ENCODE data around the gene SCRT2. TPM values are rescaled to one million over a fixed set of nuclear protein-coding genes. Genes with fewer than 3 reads are reported as not detected.

Gene SCRT2
- total and polyA plus RNA-seq, 2 of the 4 experiments (the other 2 are of a cell fraction), result not detected

- dilution Hi-C loops (cut with HindIII; ENCODE audit: low sequenced_read_pairs, unreplicated experiment) (no loop called here), in situ Hi-C loops (cut with MboI; ENCODE audit: low sequenced_read_pairs) (no loop called here), intact Hi-C loops (cut with micrococcal nuclease) (no loop called here)
- Histone ChIP-seq H2BK5ac (ENCODE audit: low read depth, low read length, poor library complexity, severe bottlenecking) (no peak overlapping the region), H3K4me3 (ENCODE audit: insufficient read depth, low read depth, low read length) (no peak overlapping the region), H3K9ac (ENCODE audit: low read depth, low read length) (no peak overlapping the region), H4K91ac (ENCODE audit: insufficient read depth, low read depth, low read length) (no peak overlapping the region), H4K20me1 (ENCODE audit: insufficient read depth, low read length) (no peaks in the 10 kb centered on the region), H3K4ac (ENCODE audit: low read depth, low read length) (no peak overlapping the region), H3K56ac (ENCODE audit: extremely low read depth, insufficient read depth, low read length) (no peak overlapping the region), H3K27ac (ENCODE audit: insufficient read depth, low read length) (no peak overlapping the region), H3K79me1 (ENCODE audit: low read depth in 1 of 2, low read length in 2 of 2) (no peaks in the 10 kb centered on the region), H3K27me3 (ENCODE audit: control insufficient read depth, insufficient read depth, low read length) (peaks cover 14% of the 10 kb centered on the region), H3K23ac (ENCODE audit: low read depth, low read length) (no peak overlapping the region), H2AK5ac (ENCODE audit: low read depth, low read length) (no peak overlapping the region), H2BK120ac (ENCODE audit: low read depth, low read length) (no peak overlapping the region), H3K4me2 (ENCODE audit: low read depth, low read length) (no peak overlapping the region), H2BK20ac (ENCODE audit: low read depth, low read length) (no peak overlapping the region), H3K4me1 (ENCODE audit: control insufficient read depth, insufficient read depth, low read length) (no peaks in the 10 kb centered on the region), H4K8ac (ENCODE audit: low read depth in 2 of 2, low read length in 2 of 2) (no peak overlapping the region), H3K36me3 (ENCODE audit: control insufficient read depth, insufficient read depth, low read length) (no peaks in the 10 kb centered on the region), H2BK15ac (ENCODE audit: low read depth, low read length) (no peak overlapping the region), H2AK9ac (replicated peaks; ENCODE audit: low read depth, low read length, poor library complexity) (no peak overlapping the region), H3K14ac (replicated peaks; ENCODE audit: low read depth, low read length) (no peak overlapping the region), H2AFZ (replicated peaks; ENCODE audit: low read length, poor library complexity) (no peak overlapping the region), H3K18ac (ENCODE audit: low read depth, low read length) (no peak overlapping the region), H4K5ac (ENCODE audit: low read depth, low read length) (no peak overlapping the region), H3K9me1 (ENCODE audit: insufficient read depth, low read length) (no peaks in the 10 kb centered on the region), H3K9me3 (ENCODE audit: control insufficient read depth, insufficient read depth, low read length) (no peaks in the 10 kb centered on the region)
- BruUV-seq (replicated peaks), result no TSS peak
- DNase-seq, result no peak
- ChIA-PET CTCF (no interaction called here), POLR2A (ENCODE audit: unreplicated experiment) (no interaction called here)
- no CpG with 5 or more reads among the region's 2 CpGs for WGBS, 2 experiments (ENCODE audit: extremely low coverage in 2 of 2, insufficient read length in 1 of 2)
- TF ChIP-seq MXI1 (IDR thresholded peaks at IDR 0.05; ENCODE audit: borderline replicate concordance, low read depth, low read length) (no peak), FOS (IDR thresholded peaks at IDR 0.05; ENCODE audit: low read depth, low read length) (no peak), CEBPB (IDR thresholded peaks at IDR 0.05; ENCODE audit: low read depth, low read length) (no peak)
- ATAC-seq (ENCODE audit: low read depth), result no peak
These were observed 19.7 kb upstream of the SCRT2 start for GRCh38 chr20:695165-695866.
